ENCODE results near the gene CACNA1C. TPM values are rescaled to one million over a fixed set of nuclear protein-coding genes. Genes with fewer than 3 reads are reported as not detected.

Gene CACNA1C
- total and polyA plus RNA-seq, 10 of the 15 experiments (the other 5 are each of a cell fraction or from before 2014, with no cell fraction given), result under 0.01 to 0.15 (median 0.09) TPM; not detected in 5

GRCh38 chr12:2271961-2272360 lies 219.2 kb downstream of the CACNA1C start (continued):
- TF ChIP-seq SMAD5 (IDR thresholded peaks at IDR 0.05; ENCODE audit: low read depth) (no peak), TCF3 (IDR thresholded peaks at IDR 0.05; ENCODE audit: borderline replicate concordance, insufficient read depth, low read depth, low read length) (no peak), SMC3 (IDR thresholded peaks at IDR 0.05; ENCODE audit: borderline replicate concordance, low read length) (no peak), CTCF (IDR thresholded peaks at IDR 0.05 in 2 of 3, conservative IDR thresholded peaks at IDR 0.05 in 1 of 3; ENCODE audit: control insufficient read depth in 2 of 3, extremely low read depth in 1 of 3, insufficient read depth in 1 of 3, low read depth in 3 of 3, low read length in 3 of 3) (no peak)

GRCh38 chr12:2273288-2273687 lies 220.5 kb downstream of the CACNA1C start:
- POLR2A ChIA-PET, result no interaction called here
- Histone ChIP-seq H3K4me2 (ENCODE audit: control insufficient read depth, insufficient read depth) (no peak overlapping the region), H3K27me3 (replicated peaks in 1 of 2; ENCODE audit: control insufficient read depth in 2 of 2, insufficient read depth in 2 of 2, low read length in 1 of 2) (peaks cover 0 to 2% of the 10 kb centered on the region in 2 experiments; a peak in 2 of 4 replicates), H3K4me3 (no peak overlapping the region), H3K27ac (ENCODE audit: control insufficient read depth, insufficient read depth) (no peak overlapping the region), H3K79me2 (ENCODE audit: control insufficient read depth, insufficient read depth, low read length) (no peaks in the 10 kb centered on the region), H3K9ac (ENCODE audit: control insufficient read depth, insufficient read depth, low read length) (no peak overlapping the region), H3K4me1 (ENCODE audit: control insufficient read depth, insufficient read depth, low read length) (no peaks in the 10 kb centered on the region), H2AFZ (ENCODE audit: control insufficient read depth, low read depth, low read length) (no peak overlapping the region), H3K9me3 (replicated peaks; ENCODE audit: control insufficient read depth, insufficient read depth, low read length) (no peaks in the 10 kb centered on the region), H3K36me3 (ENCODE audit: control insufficient read depth in 2 of 2, insufficient read depth in 2 of 2, low read length in 1 of 2) (no peaks in the 10 kb centered on the region), H4K20me1 (ENCODE audit: control insufficient read depth, insufficient read depth) (no peaks in the 10 kb centered on the region)
- SMC1A ChIA-PET (ENCODE audit: uncharacterized antibody, unreplicated experiment), result interaction anchor here (0.9 kb wide), 1 partner anchor 9 kb away, joined by 3 read pairs; no protein-coding TSS in a partner anchor
- in situ Hi-C loops (cut with MboI) (no loop called here), intact Hi-C loops (cut with micrococcal nuclease; ENCODE audit: unreplicated experiment) (no loop called here)
- 2% methylated on average over 4 of the region's 4 CpGs for WGBS (ENCODE audit: insufficient coverage, insufficient replicate concordance, low lambda C conversion rate, missing lambda C conversion rate)
- ATAC-seq (no peak), DNase-seq (ENCODE audit: low read depth, low spot score) (no peak), FAIRE-seq (no peak)
- RAD21 ChIA-PET (ENCODE audit: unreplicated experiment), result no interaction called here
- TF ChIP-seq CTCF (IDR thresholded peaks at IDR 0.05 in 2 of 3, conservative IDR thresholded peaks at IDR 0.05 in 1 of 3; ENCODE audit: control insufficient read depth in 2 of 3, extremely low read depth in 1 of 3, insufficient read depth in 1 of 3, low read depth in 3 of 3, low read length in 3 of 3) (peak in 1 of 3 experiments; percentile 12; a peak in 1 of 6 replicates), ZBTB4 (CRISPR knock-in tag; IDR thresholded peaks at IDR 0.05) (no peak), FOXM1 (IDR thresholded peaks at IDR 0.05; ENCODE audit: low read depth, low read length) (no peak)
- CTCF ChIA-PET, result no interaction called here
- BruUV-seq (replicated peaks), result no TSS peak

Data from GM12878 (cell line).